GM19328 (cell line): Measurements from ENCODE around the gene CHAMP1.

Source experiments
- ATAC-seq: cut with Tn5 transposase; IDR thresholded peaks from one replicate; pipeline ENCODE4 v1.9.1; 2021; ENCODE audit warnings: mild to moderate bottlenecking, moderate library complexity; ENCODE audit not compliant: unreplicated experiment

The CHAMP1 gene

GRCh38 chr13:114299604-114300305, 14.5 kb upstream of the CHAMP1 start:
- ATAC-seq: no peak

- no peak for ATAC-seq
Observed at GRCh38 chr13:114303700-114304327, 10.5 kb upstream of the CHAMP1 start.

GRCh38 chr13:114304346-114305034, 9.8 kb upstream of the CHAMP1 start:
- ATAC-seq: no peak

GRCh38 chr13:114309086-114309485, 5.2 kb upstream of the CHAMP1 start:
- ATAC-seq: no peak

- ATAC-seq: no peak
Observed at GRCh38 chr13:114309806-114310410, 4.4 kb upstream of the CHAMP1 start.

GRCh38 chr13:114310956-114311355, 3.3 kb upstream of the CHAMP1 start:
- ATAC-seq: no peak

DNA sequence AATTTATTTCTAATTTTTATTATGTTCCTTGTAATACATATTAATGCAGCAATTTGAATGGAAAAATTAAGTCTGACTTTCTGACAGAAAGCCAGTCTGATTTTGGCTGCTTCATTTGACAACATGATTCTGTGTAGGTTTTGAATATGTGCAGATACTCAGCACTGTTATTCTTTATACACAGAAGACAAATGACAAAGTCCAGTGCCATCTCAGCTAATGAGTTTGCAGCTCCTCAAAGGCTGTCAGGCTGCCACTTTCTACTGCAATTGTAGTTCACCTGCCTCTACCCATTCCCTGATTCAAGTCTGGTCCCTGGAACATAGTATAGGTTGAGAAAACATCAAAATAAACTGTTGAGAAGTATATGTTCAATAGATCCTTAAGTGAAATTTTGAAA, 2.9 kb upstream of the CHAMP1 start:
- ATAC-seq: no peak

GRCh38 chr13:114311908-114312307, 2.4 kb upstream of the CHAMP1 start:
- no peak for ATAC-seq

DNA sequence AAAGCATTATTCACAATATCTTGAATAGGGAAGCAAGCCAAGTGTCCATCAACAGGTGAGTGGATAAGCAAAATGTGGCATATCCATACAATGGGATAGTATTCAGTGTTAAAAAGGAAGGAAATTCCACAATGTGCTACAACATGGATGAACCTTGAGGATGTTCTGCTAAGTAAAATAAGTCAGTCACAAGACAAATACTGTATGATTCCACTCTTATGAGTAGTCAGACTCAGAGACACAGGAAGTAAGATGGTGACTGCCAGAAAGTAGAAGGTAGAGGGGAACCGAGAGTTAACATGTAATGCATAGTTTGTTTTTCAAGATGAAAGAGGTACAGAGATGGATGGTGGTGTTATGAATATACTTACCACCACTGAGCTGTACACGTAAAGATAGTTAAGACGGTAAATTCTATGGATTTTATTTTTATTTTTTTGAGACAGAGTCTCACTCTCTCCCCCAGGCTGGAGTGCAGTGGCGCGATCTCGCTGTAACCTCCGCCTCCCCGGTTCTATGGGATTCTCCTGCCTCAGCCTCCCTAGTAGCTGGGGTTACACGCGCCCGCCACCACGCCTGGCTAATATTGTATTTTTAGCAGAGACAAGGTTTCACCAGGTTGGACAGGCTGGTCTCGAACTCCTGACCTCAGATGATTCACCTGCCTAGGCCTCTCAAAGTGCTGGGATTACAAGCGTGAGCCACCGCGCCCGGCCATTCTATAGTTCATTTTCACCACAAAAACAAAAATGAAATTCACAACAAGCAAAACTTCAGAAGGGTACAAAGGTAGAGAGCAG, 1.0 kb upstream of the CHAMP1 start:
- ATAC-seq: no peak

- ATAC-seq: no peak
Observed at GRCh38 chr13:114315074-114315785, 927 bp downstream of the CHAMP1 start.

DNA sequence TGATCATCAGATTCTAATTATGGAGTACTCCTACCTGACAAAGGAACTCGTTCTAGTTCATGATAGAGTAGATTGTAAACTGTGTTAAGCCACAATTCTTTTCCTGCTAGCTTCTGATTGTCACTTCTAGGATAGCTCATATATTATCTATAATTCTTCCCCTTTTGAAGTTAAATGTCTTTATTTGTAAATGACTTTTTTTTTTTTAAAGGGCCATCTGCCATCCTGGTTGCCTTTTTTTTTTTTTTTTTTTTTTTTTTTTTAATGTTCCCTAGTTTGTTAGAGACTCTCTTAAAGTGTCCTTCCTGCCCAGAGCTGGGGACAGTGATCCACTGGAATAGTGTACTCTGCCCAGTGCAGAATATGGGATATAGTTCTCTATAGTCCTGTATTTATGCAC, 4.3 kb downstream of the CHAMP1 start:
- ATAC-seq: no peak

DNA sequence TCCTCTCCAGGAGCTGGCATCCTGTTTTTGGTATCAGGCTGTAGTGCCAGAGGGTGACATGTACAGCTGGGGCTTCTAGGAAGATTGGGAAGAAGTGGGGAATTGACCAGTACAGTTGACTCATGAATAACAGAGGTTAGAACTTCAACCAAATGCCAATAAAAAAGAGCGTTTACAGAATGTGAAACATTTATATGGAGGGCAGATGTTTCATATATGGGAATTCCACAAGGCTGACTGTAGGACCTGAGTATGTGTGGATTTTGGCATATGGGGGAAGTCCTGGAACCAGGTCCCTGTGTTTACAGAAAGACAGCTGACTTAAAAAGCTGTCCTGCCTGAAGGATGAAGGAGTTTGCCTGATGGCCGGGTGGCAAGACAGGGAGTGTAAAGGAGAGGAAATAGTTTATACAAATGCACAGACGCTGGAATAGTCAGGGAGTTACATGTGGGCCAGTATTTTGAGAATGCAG, 5.2 kb downstream of the CHAMP1 start:
- no peak for ATAC-seq

DNA sequence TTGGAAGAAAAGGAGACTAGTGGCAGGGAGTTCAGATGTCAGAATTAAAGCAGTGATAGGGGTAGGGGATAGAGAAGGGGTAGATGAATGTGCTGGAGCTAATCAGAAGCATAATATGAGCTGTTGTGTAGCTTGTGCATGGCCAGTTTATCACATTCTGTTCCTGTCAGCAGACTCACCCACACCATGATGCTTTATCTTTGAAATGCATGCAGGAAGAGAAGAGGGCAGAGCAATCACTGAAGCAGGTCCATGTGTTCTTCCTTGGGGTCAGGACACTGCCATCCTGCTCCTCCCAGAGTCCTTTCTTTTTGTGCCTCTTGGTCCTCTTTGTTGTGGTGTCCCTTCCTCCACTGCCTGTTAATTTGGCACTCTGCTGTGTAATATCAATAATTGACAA, 5.8 kb downstream of the CHAMP1 start:
- no peak for ATAC-seq

DNA sequence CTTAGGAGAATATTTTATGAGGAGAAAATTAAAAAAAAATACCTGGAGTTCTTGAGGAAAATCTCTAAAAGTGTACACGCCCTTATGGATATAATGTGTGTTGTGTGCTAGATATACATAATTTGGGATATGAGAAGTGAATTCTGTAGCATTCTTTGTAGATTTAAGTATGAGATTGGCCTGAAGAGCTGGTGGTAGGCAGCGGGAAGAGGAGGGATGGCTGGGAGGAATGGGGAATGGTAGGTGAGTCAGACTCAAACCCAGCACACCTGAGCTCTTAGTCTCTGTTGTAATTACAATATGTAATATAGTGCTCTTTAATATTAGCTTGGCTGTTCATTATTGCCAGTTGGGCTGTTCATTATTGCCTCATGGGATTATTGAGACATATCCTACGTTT, 7.0 kb downstream of the CHAMP1 start:
- ATAC-seq: no peak

- no peak for ATAC-seq
Observed at GRCh38 chr13:114323349-114323748, 9.0 kb downstream of the CHAMP1 start.

DNA sequence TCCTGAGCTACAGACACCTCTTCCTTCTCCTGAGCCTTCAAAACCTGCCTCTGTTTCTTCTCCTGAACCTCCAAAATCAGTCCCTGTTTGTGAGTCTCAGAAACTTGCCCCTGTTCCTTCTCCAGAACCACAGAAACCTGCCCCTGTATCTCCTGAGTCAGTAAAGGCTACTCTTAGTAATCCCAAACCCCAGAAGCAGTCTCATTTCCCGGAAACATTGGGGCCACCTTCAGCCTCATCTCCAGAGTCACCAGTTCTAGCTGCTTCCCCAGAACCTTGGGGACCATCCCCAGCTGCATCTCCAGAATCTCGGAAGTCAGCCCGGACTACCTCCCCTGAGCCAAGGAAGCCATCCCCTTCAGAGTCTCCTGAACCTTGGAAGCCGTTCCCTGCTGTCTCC, 10.0 kb downstream of the CHAMP1 start:
- ATAC-seq: no peak

- ATAC-seq: no peak
Observed at GRCh38 chr13:114325729-114326128, 11.4 kb downstream of the CHAMP1 start.

GRCh38 chr13:114328034-114328433, 13.7 kb downstream of the CHAMP1 start:
- no peak for ATAC-seq

DNA sequence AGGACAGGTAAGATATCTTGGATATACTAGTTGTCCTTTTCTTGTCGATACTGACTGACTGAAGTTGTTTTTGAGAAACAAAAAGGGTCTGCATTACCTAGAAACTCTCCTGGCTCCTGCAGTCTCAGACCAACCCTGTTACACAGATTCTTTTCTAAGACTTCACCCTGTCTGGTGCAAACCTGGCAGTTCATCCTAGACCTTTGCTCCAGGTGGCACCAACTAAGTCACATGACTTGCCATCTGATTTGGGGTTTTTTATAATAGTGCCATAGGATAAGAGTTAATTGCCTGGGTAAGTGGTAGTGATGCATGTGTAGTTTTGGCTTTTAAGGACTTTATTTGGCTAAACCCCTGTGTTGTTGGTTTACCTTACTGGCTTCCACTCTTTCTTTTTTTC, 14.3 kb downstream of the CHAMP1 start:
- ATAC-seq: no peak

- no peak for ATAC-seq
Observed at GRCh38 chr13:114330086-114330485, 15.8 kb downstream of the CHAMP1 start.
